Measurements from ENCODE around the gene LRRFIP2.
"Not testable (repeated sequence)": the region's sequence is repeated elsewhere in the genome, so short reads cannot be mapped to it uniquely, and the experiment has no call there.

The LRRFIP2 gene

DNA sequence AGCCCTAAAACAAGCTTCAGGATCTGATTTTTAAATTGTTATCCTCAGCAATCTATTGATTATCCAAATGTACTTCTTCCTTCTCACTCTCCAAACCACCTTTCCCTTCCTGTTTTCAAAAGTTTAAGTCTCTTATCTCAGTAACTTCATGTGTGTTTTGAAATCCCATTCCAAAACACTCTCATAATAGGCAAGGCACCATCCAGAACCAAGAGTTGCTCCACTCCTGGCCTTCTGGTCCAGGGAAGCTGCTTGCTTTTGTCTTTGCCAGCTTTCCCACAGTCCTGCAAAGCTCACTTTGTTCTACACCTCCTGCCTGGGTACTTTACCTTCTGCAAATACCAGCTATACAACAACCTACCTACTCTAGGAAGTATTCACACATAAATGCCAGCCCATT lies 117.6 kb downstream of the LRRFIP2 start:
- no peak for DNase-seq

DNA sequence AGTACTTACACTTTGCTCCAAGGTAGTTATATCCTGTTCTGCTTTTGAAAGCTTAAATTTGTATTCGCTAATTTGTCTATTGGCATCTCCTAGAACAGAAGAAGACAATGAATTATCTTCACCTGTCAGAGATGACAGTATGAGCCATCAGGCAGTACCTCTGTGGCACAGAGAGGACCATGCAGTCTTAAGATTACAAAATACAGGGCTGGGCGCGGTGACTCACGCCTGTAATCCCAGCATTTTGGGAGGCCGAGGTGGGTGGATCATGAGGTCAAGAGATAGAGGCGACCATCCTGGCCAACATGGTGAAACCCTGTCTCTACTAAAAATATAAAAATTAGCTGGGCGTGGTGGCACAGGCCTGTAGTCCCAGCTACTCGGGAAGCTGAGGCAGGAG lies 119.3 kb downstream of the LRRFIP2 start:
- not testable (repeated sequence) for DNase-seq

DNA sequence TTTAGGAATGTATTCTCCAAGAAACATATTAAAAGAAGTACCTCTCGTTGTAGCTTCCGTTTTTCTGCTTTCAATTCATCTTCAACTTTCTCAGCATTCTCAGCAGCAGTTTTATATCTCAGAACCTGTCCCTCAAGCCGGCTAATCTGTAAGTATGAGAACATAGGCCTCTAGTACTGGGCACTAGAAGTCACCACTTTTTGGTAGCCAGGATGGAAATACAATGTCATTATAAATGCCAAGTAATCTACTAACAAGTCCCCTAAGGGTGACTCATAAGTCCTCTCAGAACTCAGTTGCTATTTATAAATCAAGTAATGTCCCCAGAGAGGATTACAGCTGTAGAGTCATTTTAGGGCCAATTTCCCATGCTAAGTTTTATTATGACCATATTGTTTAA lies 120.0 kb downstream of the LRRFIP2 start:
- DNase-seq: no peak

DNA sequence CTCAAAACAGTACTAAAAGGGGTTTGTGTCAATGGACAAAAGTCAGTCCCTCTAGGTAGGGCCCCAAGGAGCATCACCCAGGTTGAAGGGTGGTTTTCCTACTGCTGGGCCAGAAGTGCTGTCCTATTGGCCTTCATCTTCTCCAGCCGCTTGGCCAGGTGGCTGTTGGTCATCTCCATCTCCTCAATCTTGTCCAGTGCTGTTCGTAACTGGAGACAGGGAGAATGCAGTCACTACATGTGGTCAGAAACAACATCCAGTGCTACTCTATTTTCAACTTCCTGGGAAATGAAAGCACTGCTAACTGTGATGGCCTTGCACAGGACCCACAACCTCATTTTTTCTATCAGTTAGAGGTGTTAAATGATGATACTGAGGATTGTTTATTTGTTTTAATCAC lies 120.6 kb downstream of the LRRFIP2 start:
- no peak for DNase-seq

DNA sequence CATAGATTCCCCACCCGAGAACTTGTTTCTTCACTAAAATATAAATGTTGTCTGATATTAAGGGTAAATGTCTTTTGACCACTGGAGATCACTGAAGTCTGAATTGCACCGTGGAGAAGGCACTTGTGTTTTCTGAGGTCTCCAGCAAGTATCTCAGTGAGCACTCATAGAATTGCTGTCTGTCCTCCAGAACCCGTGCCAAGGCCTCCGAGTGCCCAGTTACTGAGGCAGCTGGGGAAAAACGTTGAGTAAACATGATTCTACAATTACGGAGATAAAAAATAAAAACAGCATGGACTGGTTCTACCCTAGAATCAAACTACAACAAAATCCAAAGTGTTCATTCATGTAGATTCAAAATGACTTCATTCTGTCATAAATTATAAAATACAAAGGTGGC lies 121.0 kb downstream of the LRRFIP2 start:
- no peak for DNase-seq

DNA sequence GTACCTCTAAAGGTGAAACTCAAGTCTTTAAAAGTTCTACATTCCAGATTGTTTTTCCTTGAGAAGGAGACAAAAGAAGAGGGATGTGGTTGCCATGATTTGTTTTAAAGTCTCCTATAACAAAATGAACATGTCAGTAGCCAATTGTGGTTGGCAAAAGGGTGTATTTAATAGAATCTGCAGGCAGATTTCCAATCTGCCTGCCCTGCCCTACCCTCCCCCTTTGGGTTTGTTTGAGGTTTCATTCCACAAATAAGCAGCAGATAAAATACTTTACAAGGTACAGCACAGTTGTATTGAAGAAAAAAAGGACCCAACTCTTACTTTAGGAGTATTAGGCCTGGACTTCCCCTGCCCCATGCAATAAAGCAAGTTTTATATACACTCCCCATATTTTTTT lies 121.5 kb downstream of the LRRFIP2 start:
- DNase-seq: no peak

DNA sequence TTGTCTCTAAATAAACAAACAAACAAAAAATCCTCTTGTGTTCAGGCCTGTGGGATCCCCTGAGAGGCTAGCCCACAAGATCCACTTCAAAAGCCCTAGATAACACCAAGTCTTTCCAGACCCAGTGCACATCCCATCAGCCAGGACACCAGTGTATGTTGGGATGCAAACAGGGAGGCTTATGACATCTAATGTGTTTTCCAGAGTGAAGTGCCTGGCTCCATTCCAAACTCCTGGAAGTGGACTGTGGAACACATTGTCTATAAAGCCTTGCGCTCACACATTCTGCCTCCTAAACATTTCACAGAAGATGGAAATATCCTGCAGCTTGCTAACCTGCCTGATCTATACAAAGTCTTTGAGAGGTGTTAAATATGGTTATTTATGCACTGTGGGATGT lies 124.1 kb downstream of the LRRFIP2 start:
- DNase-seq: no peak

DNA sequence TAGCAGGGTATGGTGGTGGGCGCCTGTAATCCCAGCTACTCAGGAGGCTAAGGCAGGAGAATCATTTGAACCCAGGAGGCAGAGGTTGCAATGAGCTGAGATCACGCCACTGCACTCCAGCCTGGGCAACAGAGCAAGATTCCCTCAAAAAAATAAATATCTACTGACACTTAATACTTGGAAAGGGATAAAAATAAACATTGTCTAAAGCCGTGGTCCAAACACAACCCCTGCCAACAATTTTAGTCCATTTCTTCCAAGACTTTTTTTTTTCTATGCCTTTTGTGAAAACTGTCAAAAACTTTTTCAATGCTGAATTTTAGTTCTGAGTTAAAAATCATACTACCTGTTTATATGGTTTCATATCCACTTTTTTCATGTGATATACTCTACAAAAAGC lies 131.7 kb downstream of the LRRFIP2 start:
- DNase-seq: not testable (repeated sequence)

DNA sequence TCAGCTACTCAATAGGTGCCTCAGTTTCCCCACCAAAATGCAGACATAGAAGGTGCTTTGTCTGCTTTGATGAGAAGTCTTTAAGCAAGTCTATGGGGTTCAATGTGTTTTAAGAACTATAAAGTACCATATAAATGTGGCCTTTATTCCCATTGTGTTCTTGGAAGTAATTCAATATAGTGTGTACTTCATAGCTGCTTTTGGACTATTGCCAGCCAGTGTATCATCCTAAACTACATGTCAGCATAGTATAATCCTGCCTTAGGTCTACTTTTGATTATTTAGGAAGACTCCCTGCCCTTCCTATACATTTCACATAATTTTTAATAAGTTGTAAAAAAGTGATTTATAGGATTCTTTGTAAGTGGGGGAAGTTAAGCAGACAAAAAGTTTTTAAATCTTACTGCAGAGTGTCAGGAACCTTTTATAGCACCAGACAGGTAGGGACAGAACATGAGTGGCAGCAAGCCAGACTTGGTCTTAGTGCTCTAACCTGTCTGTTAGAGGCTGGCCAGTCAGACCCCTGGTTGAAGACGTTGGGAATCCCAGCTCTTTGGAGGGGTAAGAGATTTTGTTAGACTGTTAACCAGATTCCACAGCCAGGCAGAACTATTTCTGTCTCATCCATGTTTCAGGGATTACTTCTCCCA lies 132.7 kb downstream of the LRRFIP2 start:
- no peak for DNase-seq

DNA sequence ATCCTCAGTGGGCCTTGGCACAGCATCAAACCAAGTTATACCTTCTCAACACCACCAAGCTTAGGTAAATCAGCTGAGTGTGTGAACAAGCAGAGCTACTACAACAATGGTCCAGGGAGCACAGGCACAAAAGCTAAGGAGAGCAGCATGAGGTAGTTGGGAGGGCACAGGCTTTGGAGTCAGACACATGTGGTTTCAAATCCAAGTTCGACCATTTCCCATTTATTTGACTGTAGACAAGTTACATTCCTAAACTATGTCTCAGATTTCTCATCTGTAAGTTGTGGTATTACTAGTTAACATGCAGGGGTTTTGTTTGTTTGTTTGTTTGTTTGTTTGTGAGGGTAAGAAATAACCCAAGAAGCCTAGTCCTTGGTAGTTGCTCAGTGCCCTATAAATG lies 134.2 kb downstream of the LRRFIP2 start:
- no peak for DNase-seq

DNA sequence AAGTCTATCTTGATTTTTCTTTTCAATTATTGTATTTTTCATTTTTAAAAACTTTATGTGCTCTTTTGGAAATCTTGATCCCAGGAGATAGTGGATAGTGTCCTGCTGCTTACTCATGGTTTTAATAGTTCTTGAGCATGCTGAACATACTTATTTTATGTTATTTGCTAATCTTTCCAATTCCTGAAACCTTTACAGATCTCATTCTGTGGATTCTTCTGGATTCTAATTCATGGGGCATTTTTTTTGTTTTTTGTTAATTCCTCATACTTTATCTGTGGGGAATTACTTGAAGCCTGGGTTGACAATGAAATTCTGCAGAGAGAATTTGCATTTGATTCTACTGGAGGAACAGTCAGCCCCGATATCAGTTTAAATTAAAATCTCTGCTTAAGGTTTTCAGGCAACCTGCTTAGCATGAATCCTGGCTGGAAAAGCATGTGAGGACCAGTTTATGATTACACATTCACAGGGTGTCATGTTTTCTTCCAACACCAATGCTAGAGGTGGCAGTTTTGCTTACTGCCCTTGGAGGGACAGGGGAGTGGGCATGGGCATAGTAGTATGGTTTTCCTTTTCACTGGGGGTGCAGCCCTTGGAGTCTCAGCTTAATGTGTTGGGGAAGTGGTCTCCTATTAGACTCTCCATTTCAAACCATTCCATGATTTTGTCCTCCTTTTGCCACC lies 135.1 kb downstream of the LRRFIP2 start:
- no peak for DNase-seq

DNA sequence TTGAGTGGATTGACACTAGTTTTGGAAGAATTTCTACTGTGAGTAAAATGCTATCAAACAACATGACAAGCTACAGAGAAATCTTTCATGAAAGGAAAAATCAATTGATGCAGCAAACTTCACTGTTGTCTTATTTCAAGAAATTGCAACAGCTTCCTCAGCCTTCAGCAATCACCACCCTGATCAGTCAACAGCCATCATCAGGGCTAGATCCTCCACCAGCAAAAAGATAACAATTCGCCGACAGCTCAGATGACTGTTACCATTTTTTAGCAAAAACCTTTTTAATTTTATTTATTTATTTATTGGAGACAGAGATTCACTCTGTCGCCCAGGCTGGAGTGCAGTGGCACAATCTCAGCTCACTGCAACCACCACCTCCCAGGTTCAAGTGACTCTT lies 137.0 kb downstream of the LRRFIP2 start:
- DNase-seq: no peak

DNA sequence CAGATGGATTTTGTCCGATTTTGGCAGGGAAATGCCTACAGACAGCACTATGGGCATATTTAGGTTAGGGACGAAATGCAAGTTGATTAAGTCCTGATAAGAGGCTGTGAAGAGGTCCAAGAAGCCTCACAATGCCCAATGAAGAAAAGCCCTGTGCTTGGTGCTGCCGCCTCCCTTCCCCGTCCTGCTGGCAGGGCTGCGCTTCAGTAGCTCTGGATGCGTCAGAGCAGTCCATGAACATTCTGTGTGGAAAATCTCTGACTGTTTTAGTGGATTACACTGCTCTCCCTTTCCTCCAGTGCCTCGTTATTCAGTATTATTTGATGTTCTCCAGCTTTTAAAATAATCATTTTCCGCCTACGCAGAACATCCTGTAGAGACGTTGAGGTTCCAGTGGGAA lies 141.4 kb downstream of the LRRFIP2 start:
- DNase-seq: no peak

DNA sequence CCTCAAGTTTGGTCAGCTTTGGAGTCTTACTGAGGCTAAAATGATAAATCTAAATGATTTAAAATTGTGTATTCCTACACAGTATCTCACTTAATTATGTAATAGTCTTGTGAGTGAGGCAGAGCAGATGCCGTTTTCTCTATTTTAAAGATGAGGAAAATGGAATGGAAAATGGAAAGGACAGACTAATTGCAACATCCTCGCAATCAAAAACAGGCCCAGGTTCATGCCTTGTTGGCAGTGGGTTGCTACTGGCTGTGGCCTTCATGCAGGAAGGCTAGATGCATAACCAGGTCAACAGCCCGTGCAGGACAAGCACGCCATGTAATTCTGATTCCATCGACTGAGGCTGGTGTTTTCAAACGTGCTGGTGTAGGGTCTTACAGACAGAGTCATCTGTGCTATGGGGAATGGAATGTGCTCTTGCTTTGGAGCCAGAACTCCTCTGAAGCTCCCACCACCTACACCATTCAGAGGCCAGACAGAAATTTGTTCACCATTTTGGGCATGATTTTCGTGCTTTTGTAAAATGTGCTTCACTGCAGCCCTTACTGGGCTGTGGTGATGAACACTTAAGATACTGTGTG lies 143.2 kb downstream of the LRRFIP2 start:
- no peak for DNase-seq

DNA sequence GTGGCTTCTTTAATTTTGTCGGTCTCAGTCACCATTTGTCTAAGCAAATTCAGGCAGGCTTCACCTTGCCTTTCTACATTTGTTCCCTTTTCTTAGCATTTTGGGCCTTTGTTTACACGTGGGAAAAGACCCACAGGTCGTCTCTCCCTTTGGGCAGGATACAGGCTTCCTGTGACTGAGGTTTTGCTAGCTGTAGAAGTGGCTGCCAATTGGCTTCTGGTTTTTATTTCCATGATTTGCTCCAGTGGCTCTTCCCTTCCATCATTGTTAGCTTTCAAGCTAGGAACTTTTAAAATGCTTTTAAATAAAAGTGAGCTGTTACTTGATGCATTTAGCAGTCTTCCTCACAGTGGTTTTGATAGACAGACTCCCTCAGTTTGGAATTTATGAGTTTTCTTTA lies 143.8 kb downstream of the LRRFIP2 start:
- no peak for DNase-seq

DNA sequence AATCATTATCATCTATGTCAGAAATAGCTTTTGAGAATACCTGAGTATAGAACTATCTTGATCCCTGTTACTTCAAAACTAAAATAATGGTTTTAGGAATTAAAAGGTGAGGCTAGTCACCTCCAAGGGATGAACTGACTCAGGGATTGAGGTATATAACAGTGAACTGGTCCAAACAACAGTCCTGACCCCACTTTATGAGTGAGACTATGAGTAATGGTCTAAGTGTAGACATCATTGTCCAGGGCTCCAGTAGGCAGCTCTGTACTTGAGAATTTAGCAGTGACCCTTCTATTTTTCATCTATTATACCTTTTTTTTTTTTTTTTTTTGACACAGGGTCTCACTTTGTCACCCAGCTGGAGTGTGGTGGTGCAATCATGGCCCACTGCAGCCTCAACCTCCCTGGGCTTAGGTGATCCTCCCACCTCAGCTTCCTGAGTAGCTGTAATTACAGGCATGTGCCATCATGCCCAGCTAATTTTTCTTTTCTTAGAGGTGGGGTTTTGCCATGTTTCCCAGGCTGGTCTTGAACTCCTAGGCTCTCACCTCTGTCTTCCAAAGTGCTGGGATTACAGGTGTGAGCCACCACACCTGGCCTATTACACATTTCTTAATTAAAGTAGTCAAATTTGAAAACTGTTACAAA lies 144.7 kb downstream of the LRRFIP2 start:
- no peak for DNase-seq

DNA sequence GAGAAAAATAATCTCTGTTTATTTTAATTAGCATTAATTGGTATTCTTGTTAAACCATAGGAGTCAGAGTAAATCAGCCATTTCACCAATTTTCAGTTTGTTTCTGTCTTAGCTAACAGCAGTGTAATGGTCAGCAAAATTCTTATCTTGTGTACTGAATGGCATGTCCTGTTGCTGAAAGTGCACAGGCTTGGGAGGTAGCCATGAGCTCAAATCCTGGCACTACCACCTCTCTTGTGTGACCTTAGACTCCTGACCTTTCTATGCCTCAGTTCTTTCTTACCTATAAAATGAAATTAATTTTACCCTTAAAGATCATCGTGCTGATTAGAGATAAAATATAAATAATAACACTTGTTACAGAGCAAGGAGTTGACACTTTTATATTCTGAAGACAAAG lies 145.3 kb downstream of the LRRFIP2 start:
- no peak for DNase-seq

DNA sequence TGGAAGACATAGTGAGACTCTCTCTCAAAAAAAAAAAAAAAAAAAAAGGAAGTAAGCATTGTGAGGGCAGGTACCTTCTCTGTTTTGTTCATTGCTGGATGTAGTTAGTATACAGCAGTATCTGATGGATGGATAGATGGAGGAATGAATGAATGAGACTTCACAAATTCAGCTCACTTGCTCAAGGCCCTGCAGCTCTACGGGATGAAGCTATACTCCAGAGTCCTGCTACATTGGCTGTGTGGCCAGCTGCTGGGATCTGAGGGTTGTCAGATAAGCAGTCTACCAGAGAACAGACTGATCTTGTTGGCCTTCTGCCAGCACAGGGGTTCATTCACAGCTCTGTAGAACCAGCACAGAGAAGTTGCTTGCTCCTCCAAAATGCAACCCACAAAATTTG lies 146.1 kb downstream of the LRRFIP2 start:
- no peak for DNase-seq

DNA sequence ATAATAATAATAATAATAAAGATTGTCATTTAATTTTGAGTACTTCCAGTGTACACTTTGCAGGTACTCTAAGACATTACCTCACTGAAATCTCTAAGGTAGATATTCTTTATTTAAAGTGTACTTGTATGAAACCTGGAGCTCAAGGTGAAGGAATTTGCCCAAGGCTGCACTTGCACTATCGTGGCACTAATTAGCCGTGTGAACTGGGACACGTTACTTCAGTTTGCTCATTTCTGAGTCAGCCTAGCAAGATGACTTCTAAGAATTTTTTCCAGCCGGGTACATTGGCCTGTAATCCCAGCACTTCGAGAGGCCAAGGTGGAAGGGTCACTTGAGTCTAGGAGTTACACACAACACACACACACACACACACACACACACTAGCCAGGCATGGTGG lies 147.5 kb downstream of the LRRFIP2 start:
- no peak for DNase-seq

DNA sequence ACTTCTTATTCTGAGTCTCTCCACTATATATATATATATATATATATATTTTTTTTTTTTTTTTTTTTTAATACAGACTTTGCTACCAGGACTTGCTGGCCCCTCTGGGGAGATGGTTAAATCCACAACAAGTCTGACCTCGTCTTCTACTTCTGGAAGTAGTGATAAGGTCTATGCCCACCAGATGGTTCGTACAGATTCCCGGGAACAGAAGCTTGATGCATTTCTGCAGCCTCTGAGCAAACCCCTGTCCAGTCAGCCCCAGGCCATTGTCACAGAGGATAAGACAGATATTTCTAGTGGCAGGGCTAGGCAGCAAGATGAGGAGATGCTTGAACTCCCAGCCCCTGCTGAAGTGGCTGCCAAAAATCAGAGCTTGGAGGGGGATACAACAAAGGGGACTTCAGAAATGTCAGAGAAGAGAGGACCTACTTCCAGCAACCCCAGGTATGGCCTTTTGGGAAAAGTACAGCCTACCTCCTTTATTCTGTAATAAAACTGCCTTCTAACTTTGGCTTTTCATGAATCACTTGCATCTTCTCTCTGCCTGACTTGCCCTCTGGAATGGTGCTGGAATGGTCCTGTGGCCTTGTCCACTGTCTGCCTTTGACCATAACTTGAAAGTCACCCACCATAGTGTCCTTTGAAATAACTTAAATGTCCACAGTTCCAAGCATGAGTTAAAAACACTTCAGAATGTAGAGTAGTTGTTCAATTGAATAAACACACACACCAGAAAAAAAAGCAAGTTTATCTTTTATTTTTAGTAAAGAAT lies 148.6 kb downstream of the LRRFIP2 start:
- no peak for DNase-seq

DNA sequence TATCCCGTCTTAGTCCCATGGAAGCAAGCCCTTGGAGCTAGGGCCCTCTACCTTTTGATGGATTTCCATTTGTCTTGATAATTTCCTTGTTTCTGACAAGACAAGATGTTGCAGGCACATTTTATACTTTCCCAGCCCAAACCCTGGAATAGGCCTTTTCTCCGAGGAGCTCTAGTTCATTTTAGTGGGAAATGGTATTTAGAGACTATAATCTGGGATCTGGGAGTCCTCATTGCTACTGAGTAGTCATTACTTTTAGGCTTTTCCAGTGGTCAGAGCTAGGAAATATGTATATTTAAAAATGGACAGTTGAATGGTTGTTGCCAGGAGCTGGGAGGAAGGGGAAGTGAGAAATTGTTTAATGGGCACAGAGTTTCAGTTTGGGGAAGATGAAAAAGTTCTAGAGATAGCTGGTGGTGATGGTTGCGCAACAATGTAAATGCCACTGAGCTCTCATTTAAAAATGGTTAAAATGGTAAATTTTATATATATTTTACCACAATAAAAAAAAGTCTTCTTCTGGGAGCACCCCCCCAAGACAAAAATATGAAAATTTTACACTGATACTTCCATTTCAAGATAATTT lies 149.5 kb downstream of the LRRFIP2 start:
- no peak for DNase-seq

DNA sequence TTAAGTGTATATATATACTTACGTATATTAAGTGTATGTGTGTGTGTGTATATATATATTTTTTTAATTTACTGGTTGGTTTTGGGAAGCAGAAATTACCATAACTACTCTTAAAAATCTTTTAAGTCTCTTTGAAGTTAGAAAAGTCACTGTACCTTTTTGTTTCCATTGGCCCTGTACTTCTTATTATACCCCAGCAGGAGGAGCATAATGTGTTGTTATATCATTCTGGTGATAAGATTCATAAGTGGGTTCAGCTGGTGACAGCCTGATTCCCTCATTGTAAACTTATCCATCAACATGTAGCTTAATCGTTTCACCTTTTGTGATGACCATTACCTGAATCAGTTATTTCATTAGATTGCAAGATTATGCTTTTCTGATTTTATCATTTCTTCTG lies 150.3 kb downstream of the LRRFIP2 start:
- no peak for DNase-seq

DNA sequence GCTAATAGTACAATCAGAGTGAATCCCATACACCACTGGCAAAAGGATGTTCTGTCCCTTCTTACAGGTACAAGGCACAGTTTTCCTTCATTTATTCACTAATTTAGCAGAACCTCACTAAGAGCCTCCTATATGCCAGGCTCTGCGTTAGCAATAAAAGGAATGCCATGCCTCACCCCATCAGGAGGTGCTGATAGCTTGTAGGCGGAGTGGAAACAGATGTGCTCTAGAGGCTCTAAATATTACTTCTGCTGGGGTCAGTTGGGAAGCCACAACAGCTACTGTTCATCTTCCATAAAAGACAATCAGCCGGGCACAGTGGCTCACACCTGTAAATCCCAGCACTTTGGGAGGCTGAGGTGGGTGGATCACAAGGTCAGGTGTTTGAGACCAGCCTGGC lies 156.7 kb downstream of the LRRFIP2 start:
- DNase-seq: no peak

Data from NCI-H1092 treated with DMSO at 0.1 percent for 48 hours (cell line).